Left lung (tissue), 14 donors: ENCODE results near the gene CALM1. TPM values are rescaled to one million over a fixed set of nuclear protein-coding genes. Genes with fewer than 3 reads are reported as not detected.

ENCODE experiments used
- ATAC-seq: fragments of 200-7000 bp; cut with Tn5 transposase; one replicate; pipeline ENCODE4 v1.9.1; 2020; ENCODE audit warnings: moderate library complexity
- DNase-seq, 4 donors: peaks; one replicate each; pipeline ENCODE4 v3.0.0-alpha.2; 2013 to 2020
- H3K27ac ChIP-seq, 2 donors: fragments of 200-600 bp; sonication (generic) in 1 of 2; one replicate each; pipeline versions ENCODE4 v1.5.0 to v1.8.0; 2020 to 2021
- H3K27me3 ChIP-seq, 2 donors: fragments of 200-600 bp; sonication (generic) in 1 of 2; one replicate each; pipeline versions ENCODE4 v1.5.0 to v1.8.0; 2020 to 2021
- H3K36me3 ChIP-seq, 2 donors: fragments of 200-600 bp; sonication (generic) in 1 of 2; one replicate each; pipeline versions ENCODE4 v1.5.0 to v1.8.0; 2020 to 2021
- H3K4me1 ChIP-seq, 2 donors: fragments of 200-600 bp; one replicate each; pipeline ENCODE4 v1.8.0; 2021
- H3K4me3 ChIP-seq, 2 donors: fragments of 200-600 bp; sonication (generic) in 1 of 2; one replicate each; pipeline versions ENCODE4 v1.5.0 to v1.8.0; 2020 to 2021; ENCODE audit warnings: mild to moderate bottlenecking in 1 of 2
- H3K9me3 ChIP-seq, 2 donors: fragments of 200-600 bp; sonication (generic) in 1 of 2; one replicate each; pipeline versions ENCODE4 v1.5.0 to v1.8.0; 2020 to 2021
- CTCF ChIP-seq, 2 donors: fragments of 200-600 bp; sonication (generic) in 1 of 2; IDR thresholded peaks; one replicate each; pipeline versions ENCODE4 v1.5.0 to v1.8.0; 2021; ENCODE audit warnings: antibody characterized with exemption in 2 of 2
- intact Hi-C, 2 donors: fragments of 100-400 bp; cut with DNase I; formaldehyde crosslinking; loops; one replicate each; pipeline versions ENCODE4 v1.11.2 to v1.14.2; 2022
- long read RNA-seq, 12 donors: library from polyadenylated mRNA in 2 of 12; unstranded in 2 of 12; transcript quantifications; one replicate each; pipeline ENCODE4 v2.0.0 and lab custom pipeline, GENCODE V29; 2019 to 2026
- polyA plus RNA-seq, 6 donors: library from polyadenylated mRNA; unstranded; fragments of 120-200 nt; gene quantifications; one replicate each; pipeline ENCODE4 v1.2.1, GENCODE V29; 2013; ENCODE audit not compliant: insufficient read length in 6 of 6
- total RNA-seq, 2 donors: library from RNA; stranded (reverse); fragmentation: NEBNext Ultra II Directional; extraction: Animal tissue kit (Norgen Biotek cat#: 25700); gene quantifications; one replicate each; pipeline ENCODE4 v1.2.1, GENCODE V29; 2021
- donor health status: DM: no; HTN: yes; CAD: no.
- donor health status: DM: no; HTN: no; CAD: no.

CALM1 gene
- total RNA-seq (100 to 1,000 TPM; 553 to 556 TPM), polyA plus RNA-seq (100 to 1,000 TPM; 581 to 767 (median 675) TPM)
- long read RNA-seq, donor 1, full-length matches to known transcripts, result 1,055 of 1,606 reads
- long read RNA-seq, donor 1, partial matches to known transcripts, result 523 of 1,606 reads
- long read RNA-seq, donor 1, other reads (novel, unspliced or antisense), result 28 of 1,606 reads
- long read RNA-seq, donor 2, full-length matches to known transcripts, result 877 of 1,323 reads
- long read RNA-seq, donor 2, partial matches to known transcripts, result 429 of 1,323 reads
- long read RNA-seq, donor 2, other reads (novel, unspliced or antisense), result 17 of 1,323 reads
- long read RNA-seq, donor 3, full-length matches to known transcripts, result 602 of 847 reads
- long read RNA-seq, donor 3, partial matches to known transcripts, result 235 of 847 reads
- long read RNA-seq, donor 3, other reads (novel, unspliced or antisense), result 10 of 847 reads
- long read RNA-seq, donor 4, full-length matches to known transcripts, result 916 of 958 reads
- long read RNA-seq, donor 4, partial matches to known transcripts, result 17 of 958 reads
- long read RNA-seq, donor 4, other reads (novel, unspliced or antisense), result 25 of 958 reads
- long read RNA-seq, donor 5, full-length matches to known transcripts, result 719 of 1,124 reads
- long read RNA-seq, donor 5, partial matches to known transcripts, result 400 of 1,124 reads
- long read RNA-seq, donor 5, other reads (novel, unspliced or antisense), result 5 of 1,124 reads
- long read RNA-seq, donor 6, full-length matches to known transcripts, result 746 of 1,191 reads
- long read RNA-seq, donor 6, partial matches to known transcripts, result 436 of 1,191 reads
- long read RNA-seq, donor 6, other reads (novel, unspliced or antisense), result 9 of 1,191 reads
- long read RNA-seq, donor 7, full-length matches to known transcripts, result 241 of 285 reads
- long read RNA-seq, donor 7, partial matches to known transcripts, result 44 of 285 reads
- long read RNA-seq, donor 7, other reads (novel, unspliced or antisense), result 0 of 285 reads
- long read RNA-seq, donor 8, full-length matches to known transcripts, result 554 of 745 reads
- long read RNA-seq, donor 8, partial matches to known transcripts, result 183 of 745 reads
- long read RNA-seq, donor 8, other reads (novel, unspliced or antisense), result 8 of 745 reads
- long read RNA-seq, donor 9, full-length matches to known transcripts, result 4 of 4 reads
- long read RNA-seq, donor 9, partial matches to known transcripts, result 0 of 4 reads
- long read RNA-seq, donor 9, other reads (novel, unspliced or antisense), result 0 of 4 reads
- long read RNA-seq, donor 10, full-length matches to known transcripts, result 1,042 of 1,064 reads
- long read RNA-seq, donor 10, partial matches to known transcripts, result 9 of 1,064 reads
- long read RNA-seq, donor 10, other reads (novel, unspliced or antisense), result 13 of 1,064 reads
- long read RNA-seq, donor 11, result 0 reads
- long read RNA-seq, donor 12, full-length matches to known transcripts, result 593 of 836 reads
- long read RNA-seq, donor 12, partial matches to known transcripts, result 236 of 836 reads
- long read RNA-seq, donor 12, other reads (novel, unspliced or antisense), result 7 of 836 reads

- Histone ChIP-seq H3K4me1 (peaks cover 25 to 39% of the 10 kb centered on the region in 2 donors), H3K4me3 (peak within 1 kb of the TSS; percentile 95 to 99), H3K36me3 (peaks cover 0 to 18% of the 10 kb centered on the region in 2 donors), H3K9me3 (no peaks in the 10 kb centered on the region), H3K27ac (peak within 1 kb of the TSS; percentile 89 to 96), H3K27me3 (no peaks in the 10 kb centered on the region)
- intact Hi-C loops, result no loop called here
- TF ChIP-seq CTCF (IDR thresholded peaks at IDR 0.05), result no peak
- ATAC-seq (peak; percentile 87), DNase-seq (peak; percentile 94 to 97 (median 95))
These were observed at the start of gene CALM1 for GRCh38 chr14:90396341-90397339. Gene CALM1, plus strand, starts transcription at chr14:90397029. Its CDS starts 202 bp downstream, at chr14:90397231.

GRCh38 chr14:90348270-90348669 lies 48.6 kb upstream of the CALM1 start:
- no peak overlapping the region for H3K4me3 ChIP-seq
- TF ChIP-seq CTCF (IDR thresholded peaks at IDR 0.05), result no peak
- no peak for DNase-seq
- no peak overlapping the region for H3K27ac ChIP-seq
- no peaks in the 10 kb centered on the region for H3K4me1 ChIP-seq
- no peak for ATAC-seq
- intact Hi-C loops, result no loop called here
- no peaks in the 10 kb centered on the region for H3K27me3 ChIP-seq
- H3K36me3 ChIP-seq, result no peaks in the 10 kb centered on the region
- no peaks in the 10 kb centered on the region for H3K9me3 ChIP-seq

GRCh38 chr14:90349739-90350138 lies 47.1 kb upstream of the CALM1 start:
- no peak for ATAC-seq
- DNase-seq, result no peak
- no peaks in the 10 kb centered on the region for H3K9me3 ChIP-seq
- intact Hi-C loops, result no loop called here
- TF ChIP-seq CTCF (IDR thresholded peaks at IDR 0.05), result no peak
- no peak overlapping the region for H3K4me3 ChIP-seq
- no peaks in the 10 kb centered on the region for H3K4me1 ChIP-seq
- H3K27ac ChIP-seq, result no peak overlapping the region
- no peaks in the 10 kb centered on the region for H3K27me3 ChIP-seq
- H3K36me3 ChIP-seq, result no peaks in the 10 kb centered on the region
